PC-9 (cell line): Measurements from ENCODE around the gene ABTB2.

Experiments
- EZH2 ChIP-seq: fragments of 200-600 bp; sonication (generic); IDR thresholded peaks from 2 replicates; pipeline ENCODE4 v1.8.0; 2017; ENCODE audit warnings: antibody characterized with exemption, low read depth
- TF ChIP-seq, protein P1 (sequence below): fragments of 200-600 bp; sonication (generic); conservative IDR thresholded peaks from 2 replicates; pipeline ENCODE4 v1.6.1; 2017; ENCODE audit warnings: mixed run types, antibody characterized with exemption, mild to moderate bottlenecking, moderate library complexity

GRCh38 chr11:34168642-34169420 is 189.0 kb downstream of the ABTB2 start:
- TF ChIP-seq, protein P1, sequence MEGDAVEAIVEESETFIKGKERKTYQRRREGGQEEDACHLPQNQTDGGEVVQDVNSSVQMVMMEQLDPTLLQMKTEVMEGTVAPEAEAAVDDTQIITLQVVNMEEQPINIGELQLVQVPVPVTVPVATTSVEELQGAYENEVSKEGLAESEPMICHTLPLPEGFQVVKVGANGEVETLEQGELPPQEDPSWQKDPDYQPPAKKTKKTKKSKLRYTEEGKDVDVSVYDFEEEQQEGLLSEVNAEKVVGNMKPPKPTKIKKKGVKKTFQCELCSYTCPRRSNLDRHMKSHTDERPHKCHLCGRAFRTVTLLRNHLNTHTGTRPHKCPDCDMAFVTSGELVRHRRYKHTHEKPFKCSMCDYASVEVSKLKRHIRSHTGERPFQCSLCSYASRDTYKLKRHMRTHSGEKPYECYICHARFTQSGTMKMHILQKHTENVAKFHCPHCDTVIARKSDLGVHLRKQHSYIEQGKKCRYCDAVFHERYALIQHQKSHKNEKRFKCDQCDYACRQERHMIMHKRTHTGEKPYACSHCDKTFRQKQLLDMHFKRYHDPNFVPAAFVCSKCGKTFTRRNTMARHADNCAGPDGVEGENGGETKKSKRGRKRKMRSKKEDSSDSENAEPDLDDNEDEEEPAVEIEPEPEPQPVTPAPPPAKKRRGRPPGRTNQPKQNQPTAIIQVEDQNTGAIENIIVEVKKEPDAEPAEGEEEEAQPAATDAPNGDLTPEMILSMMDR: no peak
- no peak for TF ChIP-seq EZH2
